Testis (tissue), 2 donors: ENCODE results near the gene RABEP2.

ENCODE experiments used
- CTCF ChIP-seq, 3 experiments: fragments of 450-650 bp in 2 of 3; fragments of 200-600 bp in 1 of 3; sonication (generic) in 1 of 3; IDR thresholded peaks; one replicate each; pipeline ENCODE4 v1.5.1; 2016 to 2019; ENCODE audit warnings: antibody characterized with exemption in 3 of 3, mild to moderate bottlenecking in 2 of 3, moderate library complexity in 1 of 3
- POLR2A ChIP-seq: fragments of 450-650 bp; IDR thresholded peaks from one replicate; pipeline ENCODE4 v1.6.1; 2017; ENCODE audit warnings: antibody characterized with exemption, mild to moderate bottlenecking, moderate library complexity

DNA sequence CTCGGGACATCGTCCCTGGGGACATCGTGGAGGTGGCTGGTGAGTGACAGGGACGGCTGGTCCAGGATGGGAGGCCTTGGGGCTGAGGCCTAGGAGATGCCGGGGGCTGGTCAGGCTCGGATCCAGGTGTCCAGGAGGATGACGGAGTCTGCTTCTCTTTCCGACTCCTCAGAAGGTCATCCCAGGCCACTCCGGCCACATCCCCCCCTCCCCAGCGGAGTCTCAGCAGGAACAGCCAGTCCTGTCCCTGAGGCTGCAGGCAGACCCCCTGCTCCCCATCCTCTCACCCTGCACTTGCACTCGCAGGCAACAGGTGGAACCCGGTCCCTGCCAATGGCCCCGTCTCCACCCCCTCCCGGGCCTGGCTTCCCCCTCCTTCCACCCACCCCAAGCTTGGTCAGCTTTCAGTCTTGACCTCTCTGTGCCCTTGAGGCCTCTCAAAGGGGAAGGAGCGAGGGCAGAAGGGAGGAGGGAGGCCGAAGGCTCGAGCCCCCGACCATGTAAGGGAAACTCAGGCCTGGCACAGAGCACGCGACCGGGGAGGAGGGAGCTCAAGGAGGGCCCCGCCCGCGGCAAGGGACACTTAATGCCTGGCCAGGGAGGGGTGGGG is 42.4 kb downstream of the RABEP2 start:
- TF ChIP-seq CTCF (IDR thresholded peaks at IDR 0.05) (no peak), POLR2A (no peak)
